NCI-H1105 (cell line): ENCODE measurements around the gene RIMBP2.

Source experiments
- DNase-seq: peaks from one replicate; lab custom pipeline; 2025; lab: John Stamatoyannopoulos, UW

The RIMBP2 gene

GRCh38 chr12:130538343-130539095 is 177.6 kb downstream of the RIMBP2 start:
- no peak for DNase-seq

- no peak for DNase-seq
Observed at GRCh38 chr12:130537655-130538054, 178.4 kb downstream of the RIMBP2 start.

GRCh38 chr12:130537051-130537450 is 179.0 kb downstream of the RIMBP2 start:
- peak; percentile 29 for DNase-seq

GRCh38 chr12:130530429-130530828 is 185.7 kb downstream of the RIMBP2 start:
- DNase-seq, result no peak

- DNase-seq, result no peak
Observed at GRCh38 chr12:130529781-130530180, 186.3 kb downstream of the RIMBP2 start.

- DNase-seq, result no peak
Observed at GRCh38 chr12:130527239-130527638, 188.9 kb downstream of the RIMBP2 start.

GRCh38 chr12:130526813-130527212 is 189.3 kb downstream of the RIMBP2 start:
- no peak for DNase-seq

- DNase-seq, result no peak
Observed at GRCh38 chr12:130525384-130526172, 190.5 kb downstream of the RIMBP2 start.

GRCh38 chr12:130524759-130525158 is 191.3 kb downstream of the RIMBP2 start:
- DNase-seq, result no peak

GRCh38 chr12:130523863-130524614 is 192.1 kb downstream of the RIMBP2 start:
- DNase-seq, result no peak

- no peak for DNase-seq
Observed at GRCh38 chr12:130523208-130523607, 192.9 kb downstream of the RIMBP2 start.

- DNase-seq, result no peak
Observed at GRCh38 chr12:130522244-130522834, 193.8 kb downstream of the RIMBP2 start.

GRCh38 chr12:130521375-130522124 is 194.5 kb downstream of the RIMBP2 start:
- DNase-seq, result no peak

GRCh38 chr12:130520784-130521183 is 195.3 kb downstream of the RIMBP2 start:
- no peak for DNase-seq

- no peak for DNase-seq
Observed at GRCh38 chr12:130517588-130517987, 198.5 kb downstream of the RIMBP2 start.

- DNase-seq, result no peak
Observed at GRCh38 chr12:130514149-130514551, 201.9 kb downstream of the RIMBP2 start.

GRCh38 chr12:130513556-130513955 is 202.5 kb downstream of the RIMBP2 start:
- no peak for DNase-seq

- no peak for DNase-seq
Observed at GRCh38 chr12:130511285-130511684, 204.8 kb downstream of the RIMBP2 start.

GRCh38 chr12:130509454-130509853 is 206.6 kb downstream of the RIMBP2 start:
- DNase-seq, result no peak

- DNase-seq, result no peak
Observed at GRCh38 chr12:130508847-130509246, 207.3 kb downstream of the RIMBP2 start.

- no peak for DNase-seq
Observed at GRCh38 chr12:130508318-130508717, 207.8 kb downstream of the RIMBP2 start.
